ENCODE results near the gene NFE2L1. TPM values are rescaled to one million over a fixed set of nuclear protein-coding genes. Genes with fewer than 3 reads are reported as not detected.

The NFE2L1 gene
- total and polyA plus RNA-seq, 9 of the 15 experiments (the other 6 are each of a cell fraction or from before 2014, with no cell fraction given), result 2.0 to 68.6 (median 39.7) TPM

DNA sequence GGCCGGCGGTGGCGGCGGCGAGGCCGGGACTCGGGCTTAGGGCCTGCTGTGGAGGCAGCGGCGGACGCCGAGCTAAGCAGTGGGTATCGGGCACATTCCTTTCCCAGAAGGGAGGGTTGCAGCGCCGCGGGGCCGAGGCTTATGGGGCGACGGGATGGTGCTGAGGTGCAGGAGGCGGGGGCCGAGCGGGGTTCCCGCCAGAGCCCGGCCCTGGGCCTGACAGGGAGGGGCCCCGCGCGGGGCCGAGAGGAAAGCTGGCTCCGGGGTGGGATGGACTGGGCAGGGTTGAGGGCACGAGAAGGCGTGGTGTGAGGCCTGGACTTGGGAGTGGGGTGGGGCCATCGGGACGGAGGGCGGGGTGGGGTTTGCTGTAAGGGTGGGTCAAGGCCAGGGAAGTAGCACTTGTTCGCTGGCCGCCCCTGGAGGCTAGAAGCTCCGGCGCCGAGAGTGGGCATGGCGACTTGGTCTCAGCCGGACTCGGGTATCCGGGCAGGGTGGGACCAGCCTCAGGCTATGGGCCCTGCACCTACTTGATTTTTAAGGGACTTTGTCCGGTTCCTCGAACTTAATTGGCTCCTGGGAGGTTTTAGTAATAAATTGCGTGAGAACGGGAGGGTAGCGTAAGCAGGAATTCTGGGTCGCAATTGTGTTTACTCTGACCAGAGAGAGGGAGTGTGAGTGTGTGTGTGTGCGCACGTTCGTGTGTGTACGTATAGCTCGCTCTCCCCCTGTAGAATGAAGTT, 396 bp downstream of the NFE2L1 start (continued):
- no peak for TF ChIP-seq RBM14 (IDR thresholded peaks at IDR 0.05; ENCODE audit: borderline replicate concordance, insufficient read depth, low read depth, low read length)
- no peak for TF ChIP-seq PYGO2 (tag; IDR thresholded peaks at IDR 0.05)
- TF ChIP-seq, protein P1, sequence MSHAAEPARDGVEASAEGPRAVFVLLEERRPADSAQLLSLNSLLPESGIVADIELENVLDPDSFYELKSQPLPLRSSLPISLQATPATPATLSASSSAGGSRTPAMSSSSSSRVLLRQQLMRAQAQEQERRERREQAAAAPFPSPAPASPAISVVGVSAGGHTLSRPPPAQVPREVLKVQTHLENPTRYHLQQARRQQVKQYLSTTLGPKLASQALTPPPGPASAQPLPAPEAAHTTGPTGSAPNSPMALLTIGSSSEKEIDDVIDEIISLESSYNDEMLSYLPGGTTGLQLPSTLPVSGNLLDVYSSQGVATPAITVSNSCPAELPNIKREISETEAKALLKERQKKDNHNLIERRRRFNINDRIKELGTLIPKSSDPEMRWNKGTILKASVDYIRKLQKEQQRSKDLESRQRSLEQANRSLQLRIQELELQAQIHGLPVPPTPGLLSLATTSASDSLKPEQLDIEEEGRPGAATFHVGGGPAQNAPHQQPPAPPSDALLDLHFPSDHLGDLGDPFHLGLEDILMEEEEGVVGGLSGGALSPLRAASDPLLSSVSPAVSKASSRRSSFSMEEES (CRISPR knock-in tag; IDR thresholded peaks at IDR 0.05), result no peak
- peak; percentile 94 for TF ChIP-seq HNRNPL (IDR thresholded peaks at IDR 0.05; ENCODE audit: low read depth, low read length)
- no peak for TF ChIP-seq ZBTB1 (CRISPR knock-in tag; IDR thresholded peaks at IDR 0.05; ENCODE audit: borderline replicate concordance, low read depth)
- 0 out of 2 replicates have a peak, but pooled peaks have one; percentile 55 for TF ChIP-seq FOXK1 (CRISPR knock-in tag; IDR thresholded peaks at IDR 0.05; ENCODE audit: borderline replicate concordance)
- TF ChIP-seq ERF (CRISPR knock-in tag; IDR thresholded peaks at IDR 0.05), result peak; percentile 5; the same call in 1 of the 2 replicates
- peak in 1 of 2 experiments; percentile 13; a peak in 1 of 4 replicates for TF ChIP-seq TEAD1 (CRISPR knock-in tag; IDR thresholded peaks at IDR 0.05)
- no peak for TF ChIP-seq U2AF2 (optimal IDR thresholded peaks at IDR 0.05; ENCODE audit: low read depth, low read length)
- TF ChIP-seq, protein P2, sequence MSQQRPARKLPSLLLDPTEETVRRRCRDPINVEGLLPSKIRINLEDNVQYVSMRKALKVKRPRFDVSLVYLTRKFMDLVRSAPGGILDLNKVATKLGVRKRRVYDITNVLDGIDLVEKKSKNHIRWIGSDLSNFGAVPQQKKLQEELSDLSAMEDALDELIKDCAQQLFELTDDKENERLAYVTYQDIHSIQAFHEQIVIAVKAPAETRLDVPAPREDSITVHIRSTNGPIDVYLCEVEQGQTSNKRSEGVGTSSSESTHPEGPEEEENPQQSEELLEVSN (IDR thresholded peaks at IDR 0.05; ENCODE audit: borderline replicate concordance in 1 of 2, extremely low read depth in 1 of 2, insufficient read depth in 1 of 2, insufficient read length in 1 of 2, low read depth in 1 of 2, low read length in 1 of 2, poor library complexity in 1 of 2, severe bottlenecking in 1 of 2), result peak in 1 of 2 experiments; percentile 75
- TF ChIP-seq GABPB1 (CRISPR knock-in tag; IDR thresholded peaks at IDR 0.05), result no peak
- TF ChIP-seq, protein P3, sequence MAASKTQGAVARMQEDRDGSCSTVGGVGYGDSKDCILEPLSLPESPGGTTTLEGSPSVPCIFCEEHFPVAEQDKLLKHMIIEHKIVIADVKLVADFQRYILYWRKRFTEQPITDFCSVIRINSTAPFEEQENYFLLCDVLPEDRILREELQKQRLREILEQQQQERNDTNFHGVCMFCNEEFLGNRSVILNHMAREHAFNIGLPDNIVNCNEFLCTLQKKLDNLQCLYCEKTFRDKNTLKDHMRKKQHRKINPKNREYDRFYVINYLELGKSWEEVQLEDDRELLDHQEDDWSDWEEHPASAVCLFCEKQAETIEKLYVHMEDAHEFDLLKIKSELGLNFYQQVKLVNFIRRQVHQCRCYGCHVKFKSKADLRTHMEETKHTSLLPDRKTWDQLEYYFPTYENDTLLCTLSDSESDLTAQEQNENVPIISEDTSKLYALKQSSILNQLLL (CRISPR knock-in tag; IDR thresholded peaks at IDR 0.05; ENCODE audit: borderline replicate concordance), result no peak
- no peak for TF ChIP-seq ZNF175 (CRISPR knock-in tag; IDR thresholded peaks at IDR 0.05; ENCODE audit: low read depth)
- no peak for TF ChIP-seq MTA3 (IDR thresholded peaks at IDR 0.05; ENCODE audit: borderline replicate concordance)
- TF ChIP-seq ZNF184 (CRISPR knock-in tag; IDR thresholded peaks at IDR 0.05), result no peak
- TF ChIP-seq ZBTB7A (IDR thresholded peaks at IDR 0.05; ENCODE audit: borderline replicate concordance, control insufficient read depth, low read depth, low read length), result peak; percentile 73; the same call in 1 of the 2 replicates
- no peak; the same call in 1 of the 2 replicates for TF ChIP-seq SP1 (CRISPR knock-in tag; IDR thresholded peaks at IDR 0.05)
- 0 out of 2 replicates have a peak, but pooled peaks have one; percentile 14 for TF ChIP-seq NR2C2 (CRISPR knock-in tag; IDR thresholded peaks at IDR 0.05)
- TF ChIP-seq NR2C2 (tag; IDR thresholded peaks at IDR 0.05), result no peak; the same call in 1 of the 2 replicates
- TF ChIP-seq, protein P4, sequence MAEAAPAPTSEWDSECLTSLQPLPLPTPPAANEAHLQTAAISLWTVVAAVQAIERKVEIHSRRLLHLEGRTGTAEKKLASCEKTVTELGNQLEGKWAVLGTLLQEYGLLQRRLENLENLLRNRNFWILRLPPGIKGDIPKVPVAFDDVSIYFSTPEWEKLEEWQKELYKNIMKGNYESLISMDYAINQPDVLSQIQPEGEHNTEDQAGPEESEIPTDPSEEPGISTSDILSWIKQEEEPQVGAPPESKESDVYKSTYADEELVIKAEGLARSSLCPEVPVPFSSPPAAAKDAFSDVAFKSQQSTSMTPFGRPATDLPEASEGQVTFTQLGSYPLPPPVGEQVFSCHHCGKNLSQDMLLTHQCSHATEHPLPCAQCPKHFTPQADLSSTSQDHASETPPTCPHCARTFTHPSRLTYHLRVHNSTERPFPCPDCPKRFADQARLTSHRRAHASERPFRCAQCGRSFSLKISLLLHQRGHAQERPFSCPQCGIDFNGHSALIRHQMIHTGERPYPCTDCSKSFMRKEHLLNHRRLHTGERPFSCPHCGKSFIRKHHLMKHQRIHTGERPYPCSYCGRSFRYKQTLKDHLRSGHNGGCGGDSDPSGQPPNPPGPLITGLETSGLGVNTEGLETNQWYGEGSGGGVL (CRISPR knock-in tag; IDR thresholded peaks at IDR 0.05), result no peak
